ENCODE measurements around the gene LASP1NB.
A peak's percentile ranks its signal among the peaks of the same experiment; 100 is the strongest.

The LASP1NB gene

DNA sequence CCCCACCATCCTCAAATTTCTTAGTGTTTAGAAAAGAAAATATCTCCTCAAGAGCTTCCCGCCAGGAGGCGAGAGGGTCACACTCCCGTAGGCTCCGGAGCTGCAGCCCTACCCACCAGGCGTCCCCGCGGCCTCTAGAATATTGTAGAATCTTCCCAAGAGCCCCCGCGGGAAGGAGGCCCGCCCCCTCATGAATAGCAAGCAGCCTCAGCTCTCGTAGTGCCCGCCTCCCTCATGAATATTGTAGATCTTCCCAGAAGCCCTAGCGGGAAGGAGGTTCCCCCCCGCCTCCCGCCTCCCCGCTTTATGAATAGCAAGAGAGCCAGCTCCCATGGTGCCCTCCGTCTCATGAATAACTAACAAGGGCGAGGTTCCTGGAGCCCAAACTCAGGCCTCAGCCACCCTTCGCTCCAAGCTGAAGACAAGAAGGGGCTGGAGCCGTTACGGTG lies 41.9 kb downstream of the LASP1NB start, which contains the start of gene FBXO47:
FBXO47 (minus strand) TSS at position 114 of the 449 bp plus-strand sequence. CDS start 4,378 bp downstream, outside the sequence.
- peak; percentile 70 for DNase-seq (ENCODE audit: low read depth)

DNA sequence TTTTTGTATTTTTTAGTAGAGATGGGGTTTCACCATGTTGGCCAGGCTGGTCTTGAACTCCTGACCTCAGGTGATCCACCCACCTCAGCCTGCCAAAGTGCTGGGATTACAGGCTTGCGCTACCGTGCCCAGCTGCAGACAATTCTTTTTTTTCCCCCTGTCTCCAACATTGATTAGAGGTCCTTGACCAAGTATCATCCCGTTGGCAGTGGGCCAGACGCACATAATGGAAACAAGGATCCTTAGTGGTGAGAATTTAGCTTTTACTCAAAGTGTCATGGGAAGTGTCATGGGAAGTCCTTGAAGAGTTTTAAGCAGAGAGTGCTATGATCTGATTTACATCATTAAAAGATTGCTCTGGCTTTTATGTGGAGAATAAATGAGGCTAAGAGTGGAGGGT lies 43.9 kb downstream of the LASP1NB start:
- DNase-seq (ENCODE audit: low read depth): no peak

DNA sequence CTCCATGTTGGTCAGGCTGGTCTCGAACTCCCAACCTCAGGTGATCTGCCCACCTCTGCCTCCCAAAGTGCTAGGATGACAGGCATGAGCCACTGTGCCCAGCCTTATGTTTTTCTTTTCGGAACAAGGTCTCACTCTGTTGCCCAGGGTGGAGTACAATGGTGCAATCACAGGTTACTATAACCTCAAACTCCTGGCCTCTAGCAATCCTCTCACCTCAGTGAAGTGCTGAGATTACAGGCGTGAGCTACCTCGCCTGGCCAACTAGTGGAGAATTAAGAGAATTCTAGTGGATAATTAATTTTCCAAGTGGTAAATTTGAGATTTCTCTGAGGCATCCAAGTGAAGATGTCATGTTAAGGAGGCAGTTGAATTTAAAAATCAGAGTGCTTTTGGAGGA lies 44.7 kb downstream of the LASP1NB start:
- DNase-seq (ENCODE audit: low read depth): no peak

DNA sequence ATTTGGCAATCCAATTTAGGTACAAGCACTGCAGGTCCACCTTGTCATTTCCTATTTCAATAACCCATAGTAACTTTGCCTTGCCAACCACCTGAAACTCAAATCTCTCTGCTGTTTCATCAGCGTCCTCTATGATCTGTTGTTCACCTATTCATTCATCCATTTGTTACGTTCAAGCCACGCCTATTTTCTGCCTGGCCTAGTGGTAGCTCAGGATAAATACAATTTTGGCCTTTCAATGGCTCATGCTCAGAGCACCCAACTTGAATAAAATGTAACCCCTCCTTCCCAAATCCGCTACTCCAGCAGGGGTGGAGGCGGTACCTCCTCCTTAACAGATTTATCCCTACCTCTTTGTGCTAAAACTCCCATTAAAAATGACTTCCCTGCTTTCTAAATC lies 45.4 kb downstream of the LASP1NB start:
- no peak for DNase-seq (ENCODE audit: low read depth)

DNA sequence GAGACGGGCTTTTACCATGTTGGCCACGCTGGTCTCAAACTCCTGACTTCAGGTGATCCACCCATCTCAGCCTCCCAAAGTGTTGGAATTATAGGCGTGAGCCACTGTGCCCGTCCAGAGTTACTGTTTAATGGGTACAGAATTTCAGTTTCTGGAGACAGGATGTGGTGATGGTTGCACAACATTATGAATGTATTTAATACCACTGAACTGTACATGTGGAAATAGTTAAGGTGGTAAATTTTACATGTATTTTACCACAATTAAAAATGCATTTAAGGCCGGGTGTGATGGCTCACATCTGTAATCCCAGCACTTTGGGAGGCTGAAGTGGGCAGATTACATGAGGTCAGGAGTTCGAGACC lies 50.8 kb downstream of the LASP1NB start:
- DNase-seq (ENCODE audit: low read depth): peak; percentile 39

DNA sequence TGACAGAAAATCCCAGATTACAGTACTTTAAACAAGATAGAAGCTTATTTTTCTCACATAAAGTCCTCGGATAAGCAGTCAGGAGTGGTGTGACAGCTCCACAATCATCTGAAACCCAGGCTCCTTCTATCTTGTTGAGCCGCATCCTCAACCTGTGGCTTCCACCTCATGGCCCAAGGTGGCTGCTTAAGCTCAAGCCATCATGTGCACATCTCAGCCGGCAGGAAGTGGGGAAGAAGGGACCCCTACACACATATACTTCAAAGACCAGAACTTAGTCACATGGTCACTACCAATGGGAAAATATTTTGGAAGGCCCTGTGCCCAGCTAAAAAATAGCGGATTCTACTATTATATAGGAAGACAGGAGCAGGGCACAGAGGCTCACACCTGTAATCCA lies 52.8 kb downstream of the LASP1NB start:
- DNase-seq (ENCODE audit: low read depth): no peak

Measured in GM04503 (cell line).